ENCODE measurements around the gene CYS1.

Gene CYS1

DNA sequence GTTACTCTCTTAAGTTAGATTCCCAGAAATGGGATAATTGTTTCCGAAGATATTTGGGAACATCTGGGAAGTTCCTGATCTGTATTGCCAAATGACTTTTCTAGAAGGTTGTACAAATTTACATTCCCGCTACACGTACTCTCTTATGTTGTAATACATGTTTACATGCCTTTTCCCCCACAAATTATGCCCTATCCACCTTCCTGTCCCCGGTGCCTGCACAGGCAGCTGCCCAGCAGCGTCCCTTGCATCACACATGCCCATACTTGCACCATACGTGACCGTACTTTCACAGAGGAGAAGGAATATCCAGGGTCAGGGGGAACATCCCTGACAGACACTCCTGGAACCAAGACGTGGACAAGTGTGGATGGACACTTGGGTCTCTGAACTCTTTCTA is 61.0 kb downstream of the CYS1 start:
- TF ChIP-seq, protein P1, sequence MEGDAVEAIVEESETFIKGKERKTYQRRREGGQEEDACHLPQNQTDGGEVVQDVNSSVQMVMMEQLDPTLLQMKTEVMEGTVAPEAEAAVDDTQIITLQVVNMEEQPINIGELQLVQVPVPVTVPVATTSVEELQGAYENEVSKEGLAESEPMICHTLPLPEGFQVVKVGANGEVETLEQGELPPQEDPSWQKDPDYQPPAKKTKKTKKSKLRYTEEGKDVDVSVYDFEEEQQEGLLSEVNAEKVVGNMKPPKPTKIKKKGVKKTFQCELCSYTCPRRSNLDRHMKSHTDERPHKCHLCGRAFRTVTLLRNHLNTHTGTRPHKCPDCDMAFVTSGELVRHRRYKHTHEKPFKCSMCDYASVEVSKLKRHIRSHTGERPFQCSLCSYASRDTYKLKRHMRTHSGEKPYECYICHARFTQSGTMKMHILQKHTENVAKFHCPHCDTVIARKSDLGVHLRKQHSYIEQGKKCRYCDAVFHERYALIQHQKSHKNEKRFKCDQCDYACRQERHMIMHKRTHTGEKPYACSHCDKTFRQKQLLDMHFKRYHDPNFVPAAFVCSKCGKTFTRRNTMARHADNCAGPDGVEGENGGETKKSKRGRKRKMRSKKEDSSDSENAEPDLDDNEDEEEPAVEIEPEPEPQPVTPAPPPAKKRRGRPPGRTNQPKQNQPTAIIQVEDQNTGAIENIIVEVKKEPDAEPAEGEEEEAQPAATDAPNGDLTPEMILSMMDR (IDR thresholded peaks at IDR 0.05): no peak

DNA sequence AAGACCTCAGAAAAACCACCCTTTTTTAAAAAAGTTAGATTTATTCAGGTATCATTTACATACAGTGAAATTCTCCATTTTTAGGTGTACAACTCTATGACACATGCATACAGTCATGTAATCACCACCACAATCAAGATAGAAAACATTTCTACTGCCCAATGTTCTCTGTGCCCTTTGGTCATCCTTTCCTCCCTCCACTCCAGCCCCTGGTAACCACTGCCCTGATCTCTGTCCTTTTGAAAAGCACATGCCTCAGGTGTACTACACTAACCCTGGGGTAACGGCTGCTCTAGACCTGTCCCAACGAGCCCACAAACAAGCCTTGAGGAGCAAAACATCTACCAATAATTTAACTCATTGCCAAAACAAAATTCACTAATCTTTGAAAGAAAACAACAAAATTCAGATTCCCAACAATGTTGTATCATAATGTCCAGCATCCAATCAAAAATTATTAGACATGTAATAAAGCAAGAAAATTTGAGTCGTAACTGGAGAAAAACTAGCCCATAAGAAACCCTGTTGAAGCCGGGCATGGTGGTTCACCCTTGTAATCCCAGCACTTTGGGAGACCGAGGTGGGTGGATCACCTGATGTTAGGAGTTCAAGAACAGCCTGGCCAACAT is 62.8 kb downstream of the CYS1 start:
- TF ChIP-seq, protein P1 (IDR thresholded peaks at IDR 0.05): no peak

DNA sequence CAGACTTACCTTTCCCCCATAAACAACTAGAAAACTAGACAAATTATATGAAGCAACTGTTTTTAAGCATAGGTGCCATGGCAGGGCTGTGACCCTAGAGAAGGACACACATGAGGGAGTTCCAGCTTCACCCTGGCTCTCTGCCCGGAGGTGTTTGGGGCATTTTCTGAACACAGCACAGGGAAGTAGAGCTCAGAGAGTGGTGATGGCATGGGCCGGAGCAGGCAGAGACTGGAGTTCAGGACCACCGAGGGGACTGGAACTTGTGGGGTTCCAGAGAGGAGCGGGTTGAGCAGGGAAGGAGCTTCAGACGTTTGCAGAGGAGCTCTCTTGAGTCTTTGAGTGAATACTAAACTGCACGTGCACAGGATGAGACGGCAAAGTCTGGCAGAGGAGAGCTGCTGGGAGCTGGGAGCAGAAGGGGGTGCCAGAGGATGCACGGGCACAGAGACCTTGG is 63.4 kb downstream of the CYS1 start:
- TF ChIP-seq, protein P1 (IDR thresholded peaks at IDR 0.05): no peak

DNA sequence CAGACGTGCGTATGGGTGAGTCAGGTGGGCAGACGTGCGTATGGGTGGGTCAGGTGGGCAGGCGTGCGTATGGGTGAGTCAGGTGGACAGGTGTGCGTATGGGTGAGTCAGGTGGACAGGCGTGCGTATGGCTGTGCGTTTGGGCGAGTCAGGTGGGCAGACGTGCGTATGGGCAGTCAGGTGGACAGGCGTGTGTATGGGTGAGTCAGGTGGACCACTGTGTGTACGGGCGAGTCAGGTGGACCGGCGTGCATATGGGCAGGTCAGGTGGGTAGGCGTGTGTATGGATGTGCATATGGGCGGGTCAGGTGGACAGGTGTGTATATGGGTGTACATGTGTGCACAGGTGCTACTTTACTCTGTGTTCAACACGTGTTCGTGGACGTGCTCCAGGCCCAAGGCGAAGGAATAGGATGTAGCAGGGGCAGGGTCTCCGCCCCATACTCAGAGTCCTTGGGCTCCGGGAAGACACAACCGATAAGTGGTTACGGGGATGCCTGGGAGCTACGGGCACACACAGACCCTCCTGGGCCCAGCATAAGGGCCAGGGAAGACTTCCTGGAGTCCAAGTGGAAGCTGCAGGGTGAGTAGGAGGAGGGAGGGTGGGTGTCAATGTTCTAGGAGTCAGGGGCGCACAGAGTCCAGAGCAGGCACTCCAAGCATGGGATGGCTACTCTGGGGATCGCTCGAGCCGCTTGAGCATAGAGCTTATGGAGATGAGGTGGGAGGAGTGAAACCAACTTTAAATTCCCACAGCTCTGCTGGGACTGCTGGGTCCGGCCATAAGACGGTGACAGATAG is 64.0 kb downstream of the CYS1 start:
- TF ChIP-seq, protein P1 (IDR thresholded peaks at IDR 0.05): no peak

DNA sequence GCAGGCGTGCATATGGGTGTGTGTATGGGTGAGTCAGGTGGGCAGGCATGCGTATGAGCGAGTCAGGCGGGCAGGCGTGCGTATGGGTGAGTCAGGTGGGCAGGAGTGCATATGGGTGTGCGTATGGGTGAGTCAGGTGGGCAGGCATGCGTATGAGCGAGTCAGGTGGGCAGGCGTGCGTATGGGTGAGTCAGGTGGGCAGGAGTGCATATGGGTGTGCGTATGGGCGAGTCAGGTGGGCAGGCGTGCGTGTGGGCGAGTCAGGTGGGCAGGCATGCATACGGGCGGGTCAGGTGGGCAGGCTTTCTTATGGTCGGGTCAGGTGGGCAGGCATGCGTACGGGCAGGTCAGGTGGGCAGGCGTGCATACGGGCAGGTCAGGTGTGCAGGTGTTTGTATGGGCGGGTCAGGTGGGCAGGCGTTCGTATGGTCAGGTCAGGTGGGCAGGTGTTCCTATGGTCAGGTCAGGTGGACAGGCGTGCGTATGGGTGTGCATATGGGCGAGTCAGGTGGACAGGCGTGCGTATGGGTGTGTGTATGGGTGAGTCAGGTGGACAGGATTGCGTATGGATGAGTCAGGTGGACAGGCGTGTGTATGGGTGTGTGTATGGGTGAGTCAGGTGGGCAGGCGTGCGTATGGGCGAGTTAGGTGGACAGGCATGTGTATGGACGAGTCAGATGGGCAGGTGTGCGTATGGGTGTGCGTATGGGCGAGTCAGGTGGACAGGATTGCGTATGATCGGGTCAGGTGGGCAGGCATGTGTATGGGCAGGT is 65.6 kb downstream of the CYS1 start:
- TF ChIP-seq, protein P1 (IDR thresholded peaks at IDR 0.05): no peak

DNA sequence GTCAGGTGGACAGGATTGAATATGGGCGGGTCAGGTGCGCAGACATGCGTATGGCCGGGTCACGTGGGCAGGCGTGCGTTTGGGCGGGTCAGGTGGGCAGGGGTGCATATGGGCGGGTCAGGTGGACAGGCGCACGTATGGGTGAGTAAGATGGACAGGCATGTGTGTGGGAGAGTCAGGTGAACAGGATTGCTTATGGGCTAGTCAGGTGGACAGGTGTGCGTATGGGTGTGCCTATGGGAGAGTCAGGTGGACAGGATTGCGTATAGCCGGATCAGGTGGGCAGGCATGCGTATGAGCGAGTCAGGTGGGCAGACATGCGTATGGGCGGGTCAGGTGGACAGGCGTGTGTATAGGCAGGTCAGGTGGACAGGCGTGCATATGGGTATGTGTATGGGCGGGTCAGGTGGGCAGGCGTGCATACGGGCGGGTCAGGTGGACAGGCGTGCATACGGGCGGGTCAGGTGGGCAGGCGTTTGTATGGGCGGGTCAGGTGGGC is 67.2 kb downstream of the CYS1 start:
- TF ChIP-seq, protein P1 (IDR thresholded peaks at IDR 0.05): no peak

Measured in LNCAP (cell line).